HepG2 (cell line): ENCODE results near the gene BCKDHA. TPM values are rescaled to one million over a fixed set of nuclear protein-coding genes. Genes with fewer than 3 reads are reported as not detected.

Experiments
- ATAC-seq: fragments of 200-7000 bp; cut with Tn5 transposase; 3 replicates; pipeline ENCODE4 v1.9.1; 2020; ENCODE audit warnings: mild to moderate bottlenecking, moderate library complexity
- BruUV-seq: library from RNA; stranded (reverse); fragments of 400-500 nt; replicated peaks from 2 replicates; lab custom pipeline; 2021; lab: Mats Ljungman, UMichigan
- CTCF ChIA-PET: fragments of 300-600 bp; formaldehyde crosslinking; extraction: SDS; loops from one replicate; lab custom pipeline; 2021; ENCODE audit warnings: low total read pairs, inconsistent platforms, low intra/inter-chr PET ratio; lab: Yijun Ruan, JAX
- POLR2A ChIA-PET: fragments of 350-600 bp; sonication (Branson Sonifier 250); formaldehyde crosslinking; loops from one replicate; lab custom pipeline; 2020; ENCODE audit warnings: antibody characterized with exemption, inconsistent platforms; lab: Yijun Ruan, JAX
- DNase-seq: peaks from one replicate; pipeline ENCODE4 v3.0.0-alpha.2; 2015; ENCODE audit warnings: low spot score
- FAIRE-seq: peaks from 3 replicates; lab custom pipeline; 2011; peaks lifted over from hg19 to GRCh38; lab: Jason Lieb, UNC
- H2AFZ ChIP-seq: one replicate; pipeline ENCODE4 v1.6.1; 2011; ENCODE audit warnings: low read length, inconsistent platforms
- H3K27ac ChIP-seq: fragments of 300-600 bp; 3 replicates; pipeline ENCODE4 v1.8.0; 2011; ENCODE audit warnings: mixed run types, mild to moderate bottlenecking, mixed read lengths, low read length, inconsistent platforms; ENCODE audit not compliant: insufficient read depth; ENCODE audit errors: extremely low read length
- H3K27me3 ChIP-seq, 2 experiments: fragments of 200-600 bp in 1 of 2; 2 replicates in 1 of 2; 3 replicates in 1 of 2; pipeline versions ENCODE4 v1.6.0 to v1.8.0; 2011; ENCODE audit warnings: low read length in 2 of 2, mild to moderate bottlenecking in 2 of 2, moderate library complexity in 2 of 2, inconsistent platforms in 1 of 2; ENCODE audit not compliant: insufficient read depth in 2 of 2, control insufficient read depth in 1 of 2
- H3K36me3 ChIP-seq, 2 experiments: fragments of 200-600 bp in 1 of 2; replicated peaks in 1 of 2; 2 replicates in 1 of 2; 3 replicates in 1 of 2; pipeline versions ENCODE4 v1.5.1 to v1.8.0; 2011; ENCODE audit warnings: low read length in 2 of 2, inconsistent platforms in 1 of 2; ENCODE audit not compliant: insufficient read depth in 2 of 2, control insufficient read depth in 1 of 2
- H3K4me1 ChIP-seq: 2 replicates; pipeline ENCODE4 v1.5.1; 2012; ENCODE audit warnings: low read length, inconsistent platforms; ENCODE audit not compliant: insufficient read depth
- H3K4me2 ChIP-seq: 2 replicates; pipeline ENCODE4 v1.6.0; 2011; ENCODE audit warnings: low read depth, low read length, inconsistent platforms
- H3K4me3 ChIP-seq, 3 experiments: fragments of 200-600 bp in 1 of 3; sonication (generic), shearing (Covaris generic) in 1 of 3; replicated peaks in 1 of 3; 2 replicates each; pipeline ENCODE4 v1.5.1; 2011 to 2016; ENCODE audit warnings: low read length in 3 of 3, inconsistent platforms in 2 of 3, low read depth in 2 of 3, mild to moderate bottlenecking in 2 of 3, control low read depth in 1 of 3, mixed read lengths in 1 of 3; ENCODE audit not compliant: insufficient read depth in 1 of 3
- H3K79me2 ChIP-seq: one replicate; pipeline ENCODE4 v1.6.1; 2011; ENCODE audit warnings: low read length, inconsistent platforms; ENCODE audit not compliant: insufficient read depth
- H3K9ac ChIP-seq: 2 replicates; pipeline ENCODE4 v1.6.0; 2011; ENCODE audit warnings: mild to moderate bottlenecking, low read depth, low read length, inconsistent platforms; ENCODE audit not compliant: insufficient read depth
- H3K9me3 ChIP-seq: 2 replicates; pipeline ENCODE4 v1.5.1; 2012; ENCODE audit warnings: mild to moderate bottlenecking, low read length
- H4K20me1 ChIP-seq: 2 replicates; pipeline ENCODE4 v1.6.0; 2011; ENCODE audit warnings: inconsistent platforms, mild to moderate bottlenecking, low read length, moderate library complexity; ENCODE audit not compliant: insufficient read depth
- NFE2L1 ChIP-seq: sonication (generic); formaldehyde crosslinking; IDR thresholded peaks from 2 replicates; pipeline ENCODE4 v1.4.0; 2020; ENCODE audit warnings: missing genetic modification reagents, mild to moderate bottlenecking, borderline replicate concordance
- NONO ChIP-seq, 2 experiments: fragments of 450-650 bp in 1 of 2; sonication (generic) in 1 of 2; formaldehyde crosslinking in 1 of 2; IDR thresholded peaks in 1 of 2; conservative IDR thresholded peaks in 1 of 2; 2 replicates each; pipeline versions ENCODE4 v1.6.1 to v1.8.0; 2017 to 2022; ENCODE audit warnings: mild to moderate bottlenecking in 1 of 2, missing genetic modification reagents in 1 of 2, moderate library complexity in 1 of 2
- SIX4 ChIP-seq: sonication (generic); formaldehyde crosslinking; IDR thresholded peaks from 2 replicates; pipeline ENCODE4 v1.4.0; 2020; ENCODE audit warnings: missing genetic modification reagents
- SOX6 ChIP-seq, 2 experiments: fragments of 450-650 bp in 1 of 2; sonication (generic) in 1 of 2; formaldehyde crosslinking in 1 of 2; IDR thresholded peaks; 2 replicates each; pipeline versions ENCODE4 v1.4.0 to v1.6.1; 2017 to 2020; ENCODE audit warnings: antibody characterized with exemption in 1 of 2, mild to moderate bottlenecking in 1 of 2, missing genetic modification reagents in 1 of 2
- SP4 ChIP-seq: sonication (generic); formaldehyde crosslinking; IDR thresholded peaks from 2 replicates; pipeline ENCODE4 v1.8.1; 2023; ENCODE audit warnings: mild to moderate bottlenecking, missing genetic modification reagents
- ZKSCAN1 ChIP-seq: fragments of 150-350 bp; IDR thresholded peaks from 2 replicates; pipeline ENCODE4 v1.6.1; 2014; ENCODE audit warnings: low read length
- ZKSCAN8 ChIP-seq: IDR thresholded peaks from 2 replicates; pipeline ENCODE4 v1.6.1; 2016; ENCODE audit warnings: borderline replicate concordance, missing genetic modification reagents, missing compliant biosample characterization
- ZNF781 ChIP-seq: sonication (generic); formaldehyde crosslinking; IDR thresholded peaks from 2 replicates; pipeline ENCODE4 v1.5.1; 2020; ENCODE audit warnings: borderline replicate concordance, mild to moderate bottlenecking, missing genetic modification reagents; ENCODE audit errors: not compliant biosample characterization
- ZNF788 ChIP-seq: sonication (generic); formaldehyde crosslinking; IDR thresholded peaks from 2 replicates; pipeline ENCODE4 v1.5.0; 2020; ENCODE audit warnings: mild to moderate bottlenecking, missing genetic modification reagents, borderline replicate concordance
- ZSCAN31 ChIP-seq: sonication (generic); formaldehyde crosslinking; IDR thresholded peaks from 2 replicates; pipeline ENCODE4 v1.5.0; 2020; ENCODE audit warnings: low read depth, mild to moderate bottlenecking, missing genetic modification reagents
- WGBS: methylation state at CpG from one replicate; pipeline ENCODE4 v1.1.6; 2017; ENCODE audit warnings: low lambda C conversion rate; 5-methylcytosine and 5-hydroxymethylcytosine counted together
- in situ Hi-C: cut with HindIII; loops from 2 replicates; pipeline ENCODE4 v1.10.0; 2017; ENCODE audit warnings: low pct_unique_long_range_greater_than_20kb; ENCODE audit not compliant: extremely low pct_ligation_motif_present
- intact Hi-C: fragments of 100-400 bp; cut with micrococcal nuclease; formaldehyde crosslinking; loops from one replicate; pipeline ENCODE4 v1.10.0; 2022; ENCODE audit not compliant: unreplicated experiment
- polyA plus RNA-seq, 8 experiments: library from polyadenylated mRNA; depleted of rRNA in 3 of 8; stranded (reverse) in 7 of 8; unstranded in 1 of 8; fragments of >200 nt; fragmentation: Illumina TruSeq in 4 of 8; extraction: Trizol in 4 of 8; gene quantifications; 2 replicates each; pipeline versions ENCODE4 v1.2.1 to v1.2.3, GENCODE V29; 2011 to 2016; ENCODE audit warnings: low read depth in 4 of 8, missing spikeins in 1 of 8, mixed read lengths in 1 of 8; ENCODE audit not compliant: insufficient read depth in 1 of 8
- total RNA-seq, 5 experiments: library from RNA; depleted of rRNA; stranded (reverse); fragments of >200 nt; fragmentation: Illumina TruSeq; extraction: Trizol; gene quantifications; 2 replicates each; pipeline ENCODE4 v1.2.3, GENCODE V29; 2016; ENCODE audit warnings: low read depth in 1 of 5
- TF ChIP-seq, protein P1 (sequence below): sonication (generic); formaldehyde crosslinking; IDR thresholded peaks from 2 replicates; pipeline ENCODE4 v1.4.0; 2020; ENCODE audit warnings: mild to moderate bottlenecking, missing genetic modification reagents
- TF ChIP-seq, protein P2 (sequence below): sonication (generic); formaldehyde crosslinking; IDR thresholded peaks from 2 replicates; pipeline ENCODE4 v1.8.0; 2022; ENCODE audit warnings: low read depth, missing genetic modification reagents
- TF ChIP-seq, protein P3 (sequence below): sonication (generic); formaldehyde crosslinking; IDR thresholded peaks from 2 replicates; pipeline ENCODE4 v1.9.0; 2021; ENCODE audit warnings: missing genetic modification reagents, borderline replicate concordance
- TF ChIP-seq, protein P4 (sequence below): IDR thresholded peaks from 2 replicates; pipeline ENCODE4 v1.4.0; 2020; ENCODE audit warnings: mild to moderate bottlenecking, missing genetic modification reagents

BCKDHA gene
- total and polyA plus RNA-seq, 2 of the 13 experiments (the other 11 are each of a cell fraction or from before 2014, with no cell fraction given): 11.8 to 31.5 TPM

DNA sequence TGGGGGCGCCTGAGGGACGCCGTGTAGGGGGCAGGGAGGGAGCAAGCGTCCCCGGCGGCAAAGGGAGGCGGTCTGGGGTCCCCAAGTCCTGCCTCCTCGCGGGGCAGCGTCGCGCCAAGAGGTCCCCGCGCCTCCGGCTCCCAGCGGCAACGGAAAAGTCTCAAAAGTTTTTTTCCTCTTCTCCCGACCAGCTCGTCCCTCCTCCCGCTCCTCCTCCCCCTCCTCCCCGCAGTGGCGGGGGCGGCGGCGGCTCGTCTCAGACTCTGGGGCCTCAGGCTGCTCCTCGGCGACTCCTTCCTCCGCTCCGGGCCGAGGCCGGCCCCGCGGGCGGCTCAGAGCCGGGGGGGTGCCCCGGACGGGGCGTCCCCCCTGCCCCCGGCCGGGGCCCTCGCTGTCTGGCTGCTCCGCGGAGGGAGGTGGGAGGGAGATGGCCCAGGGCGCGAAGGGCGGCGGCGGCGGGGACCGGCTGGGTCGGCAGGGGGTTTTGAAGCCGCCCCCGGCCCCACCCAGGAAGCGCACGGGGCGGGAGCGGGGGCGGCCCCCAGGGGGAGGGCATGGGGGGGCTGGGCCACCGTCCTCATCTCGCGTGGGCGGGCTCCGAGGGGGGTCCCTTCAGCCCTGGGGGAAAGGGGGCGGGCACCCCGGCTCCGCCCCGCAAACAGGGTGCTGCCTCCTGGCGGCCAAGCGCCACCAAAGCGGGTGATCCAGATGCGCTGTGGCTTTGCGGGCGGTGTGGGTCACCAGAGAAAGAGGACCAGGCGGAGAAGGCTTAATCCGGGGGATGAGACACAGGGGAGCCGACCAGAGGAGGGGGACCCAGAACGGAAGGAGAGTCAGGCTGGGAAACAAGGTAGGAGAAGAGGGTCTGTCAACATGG is 43.9 kb upstream of the BCKDHA start, which contains the start of gene TGFB1:
TGFB1 (minus strand) TSS at position 457 of the 877 bp plus-strand sequence. CDS start 878 bp downstream, outside the sequence.
- BruUV-seq: TSS peak; percentile 86
- Histone ChIP-seq H3K27me3 (no peaks in the 10 kb centered on the region; a peak in 2 of 5 replicates), H3K4me3 (peak within 1 kb of the TSS; percentile 90 to 95 (median 95)), H3K4me2 (peak within 1 kb of the TSS; percentile 80), H3K9ac (peak within 1 kb of the TSS; percentile 82), H3K36me3 (peaks cover 3 to 6% of the 10 kb centered on the region in 2 experiments; a peak in 2 of 5 replicates), H3K79me2 (peaks cover 29% of the 10 kb centered on the region), H4K20me1 (peaks cover 12% of the 10 kb centered on the region; the same call in 1 of the 2 replicates), H3K9me3 (no peaks in the 10 kb centered on the region), H3K27ac (peak within 1 kb of the TSS; percentile 60), H3K4me1 (peaks cover 32% of the 10 kb centered on the region), H2AFZ (no peak within 1 kb of the TSS)
- FAIRE-seq (no peak), DNase-seq (peak; percentile 70), ATAC-seq (peak; percentile 69)
- intact Hi-C loops: loop anchor here (2.0 kb wide), 1 partner anchor 29 kb away; no protein-coding TSS in a partner anchor
- CTCF ChIA-PET: interaction anchor here (2.3 kb wide), 1 partner anchor 32 kb away, joined by 12 read pairs; no protein-coding TSS in a partner anchor
- in situ Hi-C loops: loop anchor here (5.0 kb wide), 1 partner anchor 41 kb away; the partner anchor contains the start of gene CCDC97
- POLR2A ChIA-PET: interaction anchor here (1.2 to 3.1 kb wide), 7 partner anchors 10 to 90 kb away, joined by 3 to 73 read pairs (median 14); partner anchors contain the start of genes B3GNT8, B9D2, CCDC97 and DMAC2
- WGBS: under 1% methylated on average over 17 of the region's 78 CpGs
- peak; percentile 51; the same call in 1 of the 2 replicates for TF ChIP-seq ZNF788
- TF ChIP-seq NFE2L1 (CRISPR knock-in tag): no peak
- TF ChIP-seq, protein P1, sequence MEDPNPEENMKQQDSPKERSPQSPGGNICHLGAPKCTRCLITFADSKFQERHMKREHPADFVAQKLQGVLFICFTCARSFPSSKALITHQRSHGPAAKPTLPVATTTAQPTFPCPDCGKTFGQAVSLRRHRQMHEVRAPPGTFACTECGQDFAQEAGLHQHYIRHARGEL (CRISPR knock-in tag): no peak
- TF ChIP-seq ZKSCAN1: no peak
- 0 out of 2 replicates have a peak, but pooled peaks have one; percentile 7 for TF ChIP-seq ZSCAN31
- no peak for TF ChIP-seq ZNF781 (CRISPR knock-in tag)
- no peak for TF ChIP-seq SOX6 (IDR thresholded peaks at IDR 0.05)
- no peak for TF ChIP-seq SOX6 (CRISPR knock-in tag; IDR thresholded peaks at IDR 0.05)
- no peak for TF ChIP-seq SIX4 (CRISPR knock-in tag)
- TF ChIP-seq ZKSCAN8 (CRISPR knock-in tag): 0 out of 2 replicates have a peak, but pooled peaks have one; percentile 42
- TF ChIP-seq, protein P2, sequence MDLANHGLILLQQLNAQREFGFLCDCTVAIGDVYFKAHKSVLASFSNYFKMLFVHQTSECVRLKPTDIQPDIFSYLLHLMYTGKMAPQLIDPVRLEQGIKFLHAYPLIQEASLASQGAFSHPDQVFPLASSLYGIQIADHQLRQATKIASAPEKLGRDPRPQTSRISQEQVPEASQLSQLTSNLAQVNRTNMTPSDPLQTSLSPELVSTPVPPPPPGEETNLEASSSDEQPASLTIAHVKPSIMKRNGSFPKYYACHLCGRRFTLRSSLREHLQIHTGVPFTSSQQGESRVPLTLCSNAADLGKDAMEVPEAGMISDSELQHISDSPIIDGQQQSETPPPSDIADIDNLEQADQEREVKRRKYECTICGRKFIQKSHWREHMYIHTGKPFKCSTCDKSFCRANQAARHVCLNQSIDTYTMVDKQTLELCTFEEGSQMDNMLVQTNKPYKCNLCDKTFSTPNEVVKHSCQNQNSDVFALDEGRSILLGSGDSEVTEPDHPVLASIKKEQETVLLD (CRISPR knock-in tag): peak; percentile 52; the same call in 1 of the 2 replicates
- TF ChIP-seq, protein P3, sequence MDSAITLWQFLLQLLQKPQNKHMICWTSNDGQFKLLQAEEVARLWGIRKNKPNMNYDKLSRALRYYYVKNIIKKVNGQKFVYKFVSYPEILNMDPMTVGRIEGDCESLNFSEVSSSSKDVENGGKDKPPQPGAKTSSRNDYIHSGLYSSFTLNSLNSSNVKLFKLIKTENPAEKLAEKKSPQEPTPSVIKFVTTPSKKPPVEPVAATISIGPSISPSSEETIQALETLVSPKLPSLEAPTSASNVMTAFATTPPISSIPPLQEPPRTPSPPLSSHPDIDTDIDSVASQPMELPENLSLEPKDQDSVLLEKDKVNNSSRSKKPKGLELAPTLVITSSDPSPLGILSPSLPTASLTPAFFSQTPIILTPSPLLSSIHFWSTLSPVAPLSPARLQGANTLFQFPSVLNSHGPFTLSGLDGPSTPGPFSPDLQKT (CRISPR knock-in tag): no peak
- peak; percentile 95 for TF ChIP-seq SP4 (CRISPR knock-in tag)
- TF ChIP-seq, protein P4, sequence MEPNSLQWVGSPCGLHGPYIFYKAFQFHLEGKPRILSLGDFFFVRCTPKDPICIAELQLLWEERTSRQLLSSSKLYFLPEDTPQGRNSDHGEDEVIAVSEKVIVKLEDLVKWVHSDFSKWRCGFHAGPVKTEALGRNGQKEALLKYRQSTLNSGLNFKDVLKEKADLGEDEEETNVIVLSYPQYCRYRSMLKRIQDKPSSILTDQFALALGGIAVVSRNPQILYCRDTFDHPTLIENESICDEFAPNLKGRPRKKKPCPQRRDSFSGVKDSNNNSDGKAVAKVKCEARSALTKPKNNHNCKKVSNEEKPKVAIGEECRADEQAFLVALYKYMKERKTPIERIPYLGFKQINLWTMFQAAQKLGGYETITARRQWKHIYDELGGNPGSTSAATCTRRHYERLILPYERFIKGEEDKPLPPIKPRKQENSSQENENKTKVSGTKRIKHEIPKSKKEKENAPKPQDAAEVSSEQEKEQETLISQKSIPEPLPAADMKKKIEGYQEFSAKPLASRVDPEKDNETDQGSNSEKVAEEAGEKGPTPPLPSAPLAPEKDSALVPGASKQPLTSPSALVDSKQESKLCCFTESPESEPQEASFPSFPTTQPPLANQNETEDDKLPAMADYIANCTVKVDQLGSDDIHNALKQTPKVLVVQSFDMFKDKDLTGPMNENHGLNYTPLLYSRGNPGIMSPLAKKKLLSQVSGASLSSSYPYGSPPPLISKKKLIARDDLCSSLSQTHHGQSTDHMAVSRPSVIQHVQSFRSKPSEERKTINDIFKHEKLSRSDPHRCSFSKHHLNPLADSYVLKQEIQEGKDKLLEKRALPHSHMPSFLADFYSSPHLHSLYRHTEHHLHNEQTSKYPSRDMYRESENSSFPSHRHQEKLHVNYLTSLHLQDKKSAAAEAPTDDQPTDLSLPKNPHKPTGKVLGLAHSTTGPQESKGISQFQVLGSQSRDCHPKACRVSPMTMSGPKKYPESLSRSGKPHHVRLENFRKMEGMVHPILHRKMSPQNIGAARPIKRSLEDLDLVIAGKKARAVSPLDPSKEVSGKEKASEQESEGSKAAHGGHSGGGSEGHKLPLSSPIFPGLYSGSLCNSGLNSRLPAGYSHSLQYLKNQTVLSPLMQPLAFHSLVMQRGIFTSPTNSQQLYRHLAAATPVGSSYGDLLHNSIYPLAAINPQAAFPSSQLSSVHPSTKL (CRISPR knock-in tag): no peak
- no peak for TF ChIP-seq NONO (IDR thresholded peaks at IDR 0.05)
- peak; percentile 69 for TF ChIP-seq NONO (CRISPR knock-in tag; conservative IDR thresholded peaks at IDR 0.05)
